Dedifferentiated amniotic fluid mesenchymal stem cell (primary cell): Measurements from ENCODE around the gene OBSCN.
A peak's percentile ranks its signal among the peaks of the same experiment; 100 is the strongest.

Experiments
- DNase-seq: peaks from one replicate; pipeline ENCODE4 v3.0.0-alpha.2; 2016; ENCODE audit errors: extremely low spot score

The OBSCN gene

GRCh38 chr1:228368801-228369607 is 161.2 kb downstream of the OBSCN start:
- no peak for DNase-seq

- no peak for DNase-seq
Observed at GRCh38 chr1:228369608-228370438, 162.0 kb downstream of the OBSCN start.

- no peak for DNase-seq
Observed at GRCh38 chr1:228370439-228370940, 162.6 kb downstream of the OBSCN start.

- no peak for DNase-seq
Observed at GRCh38 chr1:228370941-228371740, 163.3 kb downstream of the OBSCN start.

GRCh38 chr1:228371741-228372182 is 163.9 kb downstream of the OBSCN start:
- DNase-seq = no peak

GRCh38 chr1:228372183-228373003 is 164.5 kb downstream of the OBSCN start:
- no peak for DNase-seq

GRCh38 chr1:228373004-228373680 is 165.3 kb downstream of the OBSCN start:
- DNase-seq = no peak

GRCh38 chr1:228373681-228374571 is 166.1 kb downstream of the OBSCN start:
- no peak for DNase-seq

GRCh38 chr1:228374711-228375577 is 167.1 kb downstream of the OBSCN start:
- no peak for DNase-seq

- no peak for DNase-seq
Observed at GRCh38 chr1:228375578-228376261, 167.9 kb downstream of the OBSCN start.

GRCh38 chr1:228376262-228376628 is 168.4 kb downstream of the OBSCN start:
- DNase-seq = no peak

- no peak for DNase-seq
Observed at GRCh38 chr1:228376651-228377631, 169.1 kb downstream of the OBSCN start.

- no peak for DNase-seq
Observed at GRCh38 chr1:228377664-228378089, 169.8 kb downstream of the OBSCN start.

GRCh38 chr1:228378090-228378872 is 170.4 kb downstream of the OBSCN start:
- peak; percentile 44 for DNase-seq

- no peak for DNase-seq
Observed at GRCh38 chr1:228378873-228379460, 171.1 kb downstream of the OBSCN start.
